ENCODE results near the gene ARID1B. TPM values are rescaled to one million over a fixed set of nuclear protein-coding genes. Genes with fewer than 3 reads are reported as not detected.

ARID1B gene
- total and polyA plus RNA-seq, 2 of the 13 experiments (the other 11 are each of a cell fraction or from before 2014, with no cell fraction given), result 20.1 to 32.6 TPM

DNA sequence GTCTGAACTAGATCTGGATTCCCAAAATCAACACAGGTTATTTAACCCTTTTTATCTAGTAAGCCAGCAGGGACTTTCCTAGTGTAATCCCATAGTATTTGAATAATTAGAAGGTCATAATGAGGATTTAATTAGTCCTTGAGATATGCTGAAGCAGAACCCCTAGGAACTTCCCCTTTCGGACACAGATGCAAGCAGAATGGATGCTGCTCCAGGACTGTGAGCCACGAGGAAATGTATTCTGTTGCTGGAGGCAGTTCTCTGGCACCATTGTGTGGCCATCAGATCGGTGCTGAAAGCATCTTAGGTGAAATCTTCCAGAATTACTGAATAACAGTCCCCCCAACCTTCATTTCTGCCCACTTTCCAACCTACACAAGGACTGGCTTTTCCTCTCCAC, 339.2 kb downstream of the ARID1B start:
- in situ Hi-C loops (cut with HindIII; ENCODE audit: extremely low pct_ligation_motif_present, low pct_unique_long_range_greater_than_20kb) (no loop called here), intact Hi-C loops (cut with micrococcal nuclease; ENCODE audit: unreplicated experiment) (no loop called here)
- Histone ChIP-seq H3K4me1 (ENCODE audit: insufficient read depth, low read length) (peaks cover 20% of the 10 kb centered on the region), H3K9ac (ENCODE audit: insufficient read depth, low read depth, low read length) (no peak overlapping the region), H3K9me3 (ENCODE audit: low read length) (no peaks in the 10 kb centered on the region), H3K79me2 (ENCODE audit: insufficient read depth, low read length) (no peaks in the 10 kb centered on the region), H2AFZ (ENCODE audit: low read length) (no peak overlapping the region), H3K4me2 (ENCODE audit: low read depth, low read length) (no peak overlapping the region), H3K4me3 (replicated peaks in 1 of 3; ENCODE audit: insufficient read depth in 1 of 3, low read depth in 2 of 3, low read length in 3 of 3) (no peak overlapping the region), H3K36me3 (replicated peaks in 1 of 2; ENCODE audit: control insufficient read depth in 1 of 2, insufficient read depth in 2 of 2, low read length in 2 of 2) (peaks cover 2 to 17% of the 10 kb centered on the region in 2 experiments; a peak in 3 of 5 replicates), H3K27ac (ENCODE audit: extremely low read length, insufficient read depth, low read length) (no peak overlapping the region), H4K20me1 (ENCODE audit: insufficient read depth, low read length) (no peaks in the 10 kb centered on the region; the same call in 1 of the 2 replicates), H3K27me3 (ENCODE audit: control insufficient read depth in 1 of 2, insufficient read depth in 2 of 2, low read length in 2 of 2) (no peaks in the 10 kb centered on the region)
- 100% methylated on average over 3 of the region's 3 CpGs for WGBS (ENCODE audit: low lambda C conversion rate)
- no TSS peak for BruUV-seq (replicated peaks)
- FAIRE-seq (no peak), DNase-seq (ENCODE audit: low spot score) (no peak), ATAC-seq (no peak)
- CTCF ChIA-PET (ENCODE audit: low intra/inter-chr PET ratio, low total read pairs), result no interaction called here
- POLR2A ChIA-PET, result no interaction called here
- TF ChIP-seq RBM22 (optimal IDR thresholded peaks at IDR 0.05; ENCODE audit: low read length), result peak; percentile 51
- TF ChIP-seq HHEX (CRISPR knock-in tag; IDR thresholded peaks at IDR 0.05), result no peak

DNA sequence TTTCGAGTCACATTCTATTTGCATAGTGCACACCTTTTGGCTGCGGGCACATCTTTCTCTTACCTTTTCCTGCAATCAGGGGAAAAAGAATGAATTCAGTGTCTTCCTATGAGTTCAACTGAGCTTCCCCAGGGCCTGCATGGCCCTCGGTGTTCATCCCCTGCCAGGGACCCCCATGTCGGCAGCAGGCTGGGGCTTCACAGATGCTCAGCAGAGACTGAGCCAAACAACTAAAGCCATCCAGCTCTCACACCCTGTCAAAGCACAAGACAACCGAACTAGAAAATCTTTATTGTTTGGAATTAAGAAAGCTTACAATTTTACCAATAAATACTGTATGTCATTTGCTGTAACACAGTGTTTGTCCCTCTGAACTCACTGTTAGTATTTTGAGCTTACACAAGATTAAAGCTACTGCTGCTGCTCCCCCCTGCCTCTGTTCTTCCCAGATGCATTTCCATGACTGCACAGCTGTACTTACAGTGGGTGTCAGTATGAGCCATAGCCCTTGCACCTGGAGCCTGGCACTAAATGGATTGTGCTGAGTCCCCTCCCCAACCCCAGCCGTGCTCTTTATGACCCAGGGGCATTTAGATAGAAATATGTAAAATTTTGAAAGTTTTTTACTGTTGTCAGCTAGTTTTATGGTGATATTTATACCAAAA, 340.4 kb downstream of the ARID1B start:
- Histone ChIP-seq H3K27me3 (ENCODE audit: control insufficient read depth in 1 of 2, insufficient read depth in 2 of 2, low read length in 2 of 2) (no peaks in the 10 kb centered on the region), H3K9me3 (ENCODE audit: low read length) (no peaks in the 10 kb centered on the region), H4K20me1 (ENCODE audit: insufficient read depth, low read length) (no peaks in the 10 kb centered on the region; the same call in 1 of the 2 replicates), H3K9ac (ENCODE audit: insufficient read depth, low read depth, low read length) (no peak overlapping the region), H2AFZ (ENCODE audit: low read length) (no peak overlapping the region), H3K27ac (ENCODE audit: extremely low read length, insufficient read depth, low read length) (no peak overlapping the region), H3K79me2 (ENCODE audit: insufficient read depth, low read length) (no peaks in the 10 kb centered on the region), H3K36me3 (replicated peaks in 1 of 2; ENCODE audit: control insufficient read depth in 1 of 2, insufficient read depth in 2 of 2, low read length in 2 of 2) (peaks cover 2 to 25% of the 10 kb centered on the region in 2 experiments; a peak in 3 of 5 replicates), H3K4me3 (replicated peaks in 1 of 3; ENCODE audit: insufficient read depth in 1 of 3, low read depth in 2 of 3, low read length in 3 of 3) (no peak overlapping the region), H3K4me2 (ENCODE audit: low read depth, low read length) (no peak overlapping the region), H3K4me1 (ENCODE audit: insufficient read depth, low read length) (peaks cover 20% of the 10 kb centered on the region)
- WGBS (ENCODE audit: low lambda C conversion rate), result 96% methylated on average over 6 of the region's 6 CpGs
- ChIA-PET POLR2A (no interaction called here), CTCF (ENCODE audit: low intra/inter-chr PET ratio, low total read pairs) (no interaction called here)
- no peak for TF ChIP-seq ZBTB3 (CRISPR knock-in tag; IDR thresholded peaks at IDR 0.05; ENCODE audit: borderline replicate concordance, low read depth)
- TF ChIP-seq RBM22 (optimal IDR thresholded peaks at IDR 0.05; ENCODE audit: low read length), result peak; percentile 23
- DNase-seq (ENCODE audit: low spot score), result no peak
- no peak for ATAC-seq
- BruUV-seq (replicated peaks), result no TSS peak
- no peak for FAIRE-seq
- in situ Hi-C loops (cut with HindIII; ENCODE audit: extremely low pct_ligation_motif_present, low pct_unique_long_range_greater_than_20kb) (no loop called here), intact Hi-C loops (cut with micrococcal nuclease; ENCODE audit: unreplicated experiment) (no loop called here)
